ENCODE data around the gene CFAP20DC. TPM values are rescaled to one million over a fixed set of nuclear protein-coding genes. Genes with fewer than 3 reads are reported as not detected.

CFAP20DC gene
- total and polyA plus RNA-seq, 2 of the 8 experiments (the other 6 are each of a cell fraction or from before 2014, with no cell fraction given) = 2.2 to 2.8 TPM

GRCh38 chr3:59064728-59065127 lies 14.9 kb upstream of the CFAP20DC start:
- H2BK12ac ChIP-seq (ENCODE audit: low read depth, low read length) = peak overlapping the region; percentile 90; the same call in 1 of the 2 replicates
- no peak overlapping the region for H3K9ac ChIP-seq (replicated peaks in 1 of 4; ENCODE audit: extremely low read depth in 1 of 4, low read depth in 3 of 4, low read length in 3 of 4)
- no peaks in the 10 kb centered on the region for H3K9me3 ChIP-seq (ENCODE audit: insufficient read depth in 2 of 2, low read depth in 1 of 2, low read length in 1 of 2)
- no peak overlapping the region for H3K23ac ChIP-seq (ENCODE audit: insufficient read length)
- peaks cover 0 to 2% (median 0%) of the 10 kb centered on the region in 4 experiments; a peak in 2 of 7 replicates for H3K4me1 ChIP-seq (replicated peaks in 1 of 4; ENCODE audit: control insufficient read depth in 3 of 4, insufficient read depth in 4 of 4, low read length in 3 of 4)
- no peak overlapping the region for H3K27ac ChIP-seq (ENCODE audit: low read depth, low read length)
- no peaks in the 10 kb centered on the region for H3K23me2 ChIP-seq (ENCODE audit: low read depth, low read length)
- H4K91ac ChIP-seq (replicated peaks; ENCODE audit: insufficient read length, low read length) = no peak overlapping the region
- no peak for DNase-seq (ENCODE audit: low read depth in 1 of 2, low spot score in 2 of 2)
- peak overlapping the region; percentile 24 for H2AFZ ChIP-seq (ENCODE audit: low read length)
- no peak overlapping the region for H3K4me2 ChIP-seq (ENCODE audit: insufficient read depth in 1 of 2, low read depth in 2 of 2, low read length in 2 of 2)
- no peak overlapping the region for H2AK5ac ChIP-seq (ENCODE audit: low read depth, low read length)
- no peak overlapping the region for H3K56ac ChIP-seq (replicated peaks; ENCODE audit: insufficient read length, low read depth, low read length)
- ChIA-PET CTCF (ENCODE audit: partially characterized antibody) (interaction anchor here (0.6 to 4.0 kb wide), 11 partner anchors 12 to 422 kb away, joined by 3 to 29 read pairs (median 3); no protein-coding TSS in a partner anchor), POLR2A (ENCODE audit: partially characterized antibody) (no interaction called here)
- H4K8ac ChIP-seq (ENCODE audit: extremely low read depth, insufficient read depth, low read length) = no peak overlapping the region
- H4K5ac ChIP-seq (ENCODE audit: insufficient read length, low read depth, low read length) = no peak overlapping the region
- H2BK15ac ChIP-seq (ENCODE audit: low read length) = 0 out of 2 replicates have a peak overlapping the region, but pooled peaks have one; percentile 88
- no peaks in the 10 kb centered on the region for H3K79me2 ChIP-seq (ENCODE audit: control insufficient read depth in 1 of 2, insufficient read depth in 2 of 2, low read length in 2 of 2)
- H2BK5ac ChIP-seq (ENCODE audit: low read depth, low read length) = no peak overlapping the region
- no peak overlapping the region for H3K4ac ChIP-seq (replicated peaks; ENCODE audit: insufficient read length, low read depth, low read length)
- H3K27me3 ChIP-seq (replicated peaks in 1 of 4; ENCODE audit: control insufficient read depth in 3 of 4, extremely low read depth in 1 of 4, insufficient read depth in 3 of 4, low read length in 3 of 4) = no peaks in the 10 kb centered on the region
- H3K18ac ChIP-seq (ENCODE audit: extremely low read depth, low read length) = 0 out of 2 replicates have a peak overlapping the region, but pooled peaks have one; percentile 19
- no peaks in the 10 kb centered on the region for H4K20me1 ChIP-seq (replicated peaks in 1 of 2; ENCODE audit: control insufficient read depth in 1 of 2, insufficient read depth in 2 of 2, low read length in 2 of 2)
- no peak overlapping the region for H3K4me3 ChIP-seq (ENCODE audit: extremely low read depth in 1 of 4, insufficient read depth in 2 of 4, low read depth in 3 of 4, low read length in 4 of 4)
- WGBS, 2 experiments (ENCODE audit: extremely low coverage in 1 of 2, insufficient coverage in 1 of 2, insufficient read length in 1 of 2, insufficient replicate concordance in 2 of 2, low coverage in 1 of 2, low lambda C conversion rate in 2 of 2, missing lambda C conversion rate in 1 of 2) = 91% methylated on average over 3 of the region's 3 CpGs; no CpG with 5 or more reads in 1 of the 2 experiments
- H3K14ac ChIP-seq (ENCODE audit: insufficient read length) = no peak overlapping the region
- H3K36me3 ChIP-seq (ENCODE audit: control insufficient read depth in 2 of 4, insufficient read depth in 4 of 4, low read length in 3 of 4) = no peaks in the 10 kb centered on the region
- H2BK120ac ChIP-seq (replicated peaks; ENCODE audit: low read depth, low read length) = no peak overlapping the region
- no peak for FAIRE-seq
- 0 out of 2 replicates have a peak overlapping the region, but pooled peaks have one; percentile 48 for H2BK20ac ChIP-seq (ENCODE audit: low read length)
- no peaks in the 10 kb centered on the region for H3K79me1 ChIP-seq (ENCODE audit: low read depth, low read length)
- TF ChIP-seq GABPA (IDR thresholded peaks at IDR 0.05; ENCODE audit: borderline replicate concordance, insufficient read depth, low read length) = no peak
- TF ChIP-seq RAD21 (IDR thresholded peaks at IDR 0.05 in 1 of 2, conservative IDR thresholded peaks at IDR 0.05 in 1 of 2; ENCODE audit: low read depth in 2 of 2, low read length in 2 of 2) = no peak
- TF ChIP-seq GTF2F1 (IDR thresholded peaks at IDR 0.05; ENCODE audit: borderline replicate concordance, low read depth, low read length) = no peak
- TF ChIP-seq CREB1 (IDR thresholded peaks at IDR 0.05) = no peak
- TF ChIP-seq, protein P1, sequence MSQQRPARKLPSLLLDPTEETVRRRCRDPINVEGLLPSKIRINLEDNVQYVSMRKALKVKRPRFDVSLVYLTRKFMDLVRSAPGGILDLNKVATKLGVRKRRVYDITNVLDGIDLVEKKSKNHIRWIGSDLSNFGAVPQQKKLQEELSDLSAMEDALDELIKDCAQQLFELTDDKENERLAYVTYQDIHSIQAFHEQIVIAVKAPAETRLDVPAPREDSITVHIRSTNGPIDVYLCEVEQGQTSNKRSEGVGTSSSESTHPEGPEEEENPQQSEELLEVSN (IDR thresholded peaks at IDR 0.05) = no peak
- TF ChIP-seq MAFK (IDR thresholded peaks at IDR 0.05; ENCODE audit: low read depth, low read length) = no peak
- TF ChIP-seq SIRT6 (IDR thresholded peaks at IDR 0.05; ENCODE audit: low read length) = no peak
- TF ChIP-seq YY1 (IDR thresholded peaks at IDR 0.05; ENCODE audit: low read depth, low read length) = no peak
- TF ChIP-seq, protein P2, sequence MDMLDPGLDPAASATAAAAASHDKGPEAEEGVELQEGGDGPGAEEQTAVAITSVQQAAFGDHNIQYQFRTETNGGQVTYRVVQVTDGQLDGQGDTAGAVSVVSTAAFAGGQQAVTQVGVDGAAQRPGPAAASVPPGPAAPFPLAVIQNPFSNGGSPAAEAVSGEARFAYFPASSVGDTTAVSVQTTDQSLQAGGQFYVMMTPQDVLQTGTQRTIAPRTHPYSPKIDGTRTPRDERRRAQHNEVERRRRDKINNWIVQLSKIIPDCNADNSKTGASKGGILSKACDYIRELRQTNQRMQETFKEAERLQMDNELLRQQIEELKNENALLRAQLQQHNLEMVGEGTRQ (IDR thresholded peaks at IDR 0.05; ENCODE audit: low read length) = no peak
- no peak for TF ChIP-seq TAF1 (IDR thresholded peaks at IDR 0.05; ENCODE audit: low read depth, low read length)
- TF ChIP-seq SRF (IDR thresholded peaks at IDR 0.05; ENCODE audit: low read depth, low read length) = no peak
- no peak for TF ChIP-seq NANOG (IDR thresholded peaks at IDR 0.05; ENCODE audit: insufficient read depth, low read depth, low read length, poor library complexity, severe bottlenecking)
- TF ChIP-seq JUND (IDR thresholded peaks at IDR 0.05; ENCODE audit: low read length) = no peak

All from H1 (cell line).